ENCODE data around the gene TMX2. TPM values are rescaled to one million over a fixed set of nuclear protein-coding genes. Genes with fewer than 3 reads are reported as not detected.

TMX2 gene
- total and polyA plus RNA-seq, 9 of the 15 experiments (the other 6 are each of a cell fraction or from before 2014, with no cell fraction given), result 176 to 433 (median 227) TPM

GRCh38 chr11:57761301-57762234 lies 49.2 kb downstream of the TMX2 start, which contains the start of gene CTNND1 (continued):
- TF ChIP-seq ZBTB40 (IDR thresholded peaks at IDR 0.05) (peak; percentile 30), ZBTB40 (CRISPR knock-in tag; IDR thresholded peaks at IDR 0.05) (no peak), STAG1 (CRISPR knock-in tag; IDR thresholded peaks at IDR 0.05; ENCODE audit: borderline replicate concordance) (no peak), POLR2H (tag; IDR thresholded peaks at IDR 0.05; ENCODE audit: low read depth) (peak; percentile 94), ZNF184 (CRISPR knock-in tag; IDR thresholded peaks at IDR 0.05) (no peak), TRIM24 (IDR thresholded peaks at IDR 0.05) (peak in 1 of 2 experiments; percentile 30; a peak in 1 of 4 replicates), POLR2G (IDR thresholded peaks at IDR 0.05; ENCODE audit: low read depth, low read length) (peak; percentile 52; the same call in 1 of the 2 replicates), SRSF7 (optimal IDR thresholded peaks at IDR 0.05; ENCODE audit: low read depth, low read length) (no peak), NKRF (IDR thresholded peaks at IDR 0.05; ENCODE audit: borderline replicate concordance) (peak; percentile 80; the same call in 1 of the 2 replicates), ASH1L (IDR thresholded peaks at IDR 0.05; ENCODE audit: borderline replicate concordance, low read depth, partially characterized antibody) (peak; percentile 81), YY1 (IDR thresholded peaks at IDR 0.05; ENCODE audit: borderline replicate concordance in 1 of 3, control insufficient read depth in 1 of 3, extremely low read depth in 1 of 3, insufficient read depth in 3 of 3, insufficient read length in 1 of 3, insufficient replicate concordance in 2 of 3, low read depth in 1 of 3, low read length in 2 of 3) (peak; percentile 28 to 93 (median 74)), PTBP1 (IDR thresholded peaks at IDR 0.05; ENCODE audit: low read depth, low read length) (no peak)
